Inferior parietal cortex (tissue), 1 donor: Measurements from ENCODE around the gene PMM1.
A peak's percentile ranks its signal among the peaks of the same experiment; 100 is the strongest.
"Not testable (repeated sequence)": the region's sequence is repeated elsewhere in the genome, so short reads cannot be mapped to it uniquely, and the experiment has no call there.

Experiments
- DNase-seq: peaks from one replicate; pipeline ENCODE4 v3.0.0-alpha.2; 2016; ENCODE audit errors: extremely low spot score

PMM1 gene

GRCh38 chr22:41563051-41563711, 26.5 kb downstream of the PMM1 start:
- DNase-seq, result no peak

- DNase-seq, result no peak
Measured at GRCh38 chr22:41562461-41562860, 27.2 kb downstream of the PMM1 start.

GRCh38 chr22:41561788-41562187, 27.9 kb downstream of the PMM1 start:
- DNase-seq, result no peak

GRCh38 chr22:41561335-41561734, 28.3 kb downstream of the PMM1 start:
- no peak for DNase-seq

- no peak for DNase-seq
Measured at GRCh38 chr22:41560095-41560471, 29.6 kb downstream of the PMM1 start.

- DNase-seq, result not testable (repeated sequence)
Measured at GRCh38 chr22:41558241-41558630, 31.4 kb downstream of the PMM1 start.

- no peak for DNase-seq
Measured at GRCh38 chr22:41557401-41558240, 32.0 kb downstream of the PMM1 start.

- no peak for DNase-seq
Measured at GRCh38 chr22:41556561-41556960, 33.1 kb downstream of the PMM1 start.

GRCh38 chr22:41555325-41555982, 34.2 kb downstream of the PMM1 start:
- DNase-seq, result no peak

GRCh38 chr22:41551877-41552582, 37.6 kb downstream of the PMM1 start:
- DNase-seq, result no peak

GRCh38 chr22:41550952-41551491, 38.6 kb downstream of the PMM1 start:
- no peak for DNase-seq

- no peak for DNase-seq
Measured at GRCh38 chr22:41548830-41549211, 40.8 kb downstream of the PMM1 start.

GRCh38 chr22:41544671-41545476, 44.8 kb downstream of the PMM1 start:
- DNase-seq, result no peak

- DNase-seq, result peak; percentile 96
Measured at GRCh38 chr22:41543854-41544670, 45.6 kb downstream of the PMM1 start, which contains the start of gene POLR3H. Gene POLR3H (minus strand): TSS chr22:41544470. CDS start chr22:41544101, 369 bp downstream.

- DNase-seq, result no peak
Measured at GRCh38 chr22:41542224-41542623, 47.4 kb downstream of the PMM1 start.

GRCh38 chr22:41541484-41541883, 48.2 kb downstream of the PMM1 start:
- DNase-seq, result no peak

GRCh38 chr22:41540365-41540764, 49.3 kb downstream of the PMM1 start:
- DNase-seq, result no peak

GRCh38 chr22:41540006-41540315, 49.7 kb downstream of the PMM1 start:
- DNase-seq, result no peak

GRCh38 chr22:41539146-41540005, 50.3 kb downstream of the PMM1 start:
- DNase-seq, result no peak
